A673 (cell line): ENCODE results near the gene PRODH.
"Not testable (repeated sequence)": the region's sequence is repeated elsewhere in the genome, so short reads cannot be mapped to it uniquely, and the experiment has no call there.

Experiments used
- CTCF ChIP-seq: fragments of 300-800, 200-600 bp; sonication (generic); conservative IDR thresholded peaks from 2 replicates; pipeline ENCODE4 v1.5.1; 2017; ENCODE audit warnings: low read depth, mild to moderate bottlenecking, antibody characterized with exemption, low read length, moderate library complexity, mixed read lengths
- EZH2 ChIP-seq: fragments of 200-600 bp; sonication (generic); IDR thresholded peaks from 2 replicates; pipeline ENCODE4 v1.6.1; 2017; ENCODE audit warnings: borderline replicate concordance, low read depth, mild to moderate bottlenecking, mixed read lengths, antibody characterized with exemption, low read length; ENCODE audit not compliant: poor library complexity, severe bottlenecking

GRCh38 chr22:18890510-18891192 lies 45.4 kb downstream of the PRODH start:
- not testable (repeated sequence) for TF ChIP-seq CTCF, EZH2
